ENCODE results near the gene GPR162.

The GPR162 gene

DNA sequence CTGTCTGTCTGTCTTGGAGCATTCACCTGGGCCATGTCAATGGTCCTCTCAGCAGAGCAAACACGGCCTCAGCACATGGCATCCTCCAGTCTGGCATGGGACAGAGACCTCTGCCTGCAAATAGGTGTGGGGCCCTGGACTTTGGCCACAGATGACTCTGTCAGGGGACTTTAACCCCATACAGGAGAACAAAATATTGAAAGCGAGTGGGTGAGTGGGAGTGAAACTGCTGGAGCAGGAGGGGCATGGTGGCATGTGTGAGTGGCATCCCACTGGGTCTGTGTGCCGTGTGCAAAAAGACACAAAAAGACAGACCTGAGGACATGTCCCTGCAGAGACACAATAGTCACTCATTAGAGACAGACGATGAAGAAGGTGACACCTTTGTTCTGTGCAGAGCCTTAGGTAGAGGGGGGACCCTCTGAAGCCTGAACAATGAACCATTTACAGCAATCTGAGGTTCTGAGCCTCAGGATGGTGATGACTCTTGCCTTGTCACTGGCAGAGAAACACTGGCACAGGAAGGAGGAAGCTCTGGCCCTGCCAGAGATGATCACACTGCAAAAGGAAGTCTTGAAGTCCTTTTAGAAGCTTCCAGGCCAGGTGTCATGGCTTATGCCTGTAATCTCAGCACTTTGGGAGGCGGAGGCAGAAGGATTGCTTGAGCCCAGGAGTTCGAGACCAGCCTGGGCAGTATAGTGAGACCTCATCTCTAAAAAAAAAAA, 41.8 kb upstream of the GPR162 start:
- Histone ChIP-seq H3K36me3 (ENCODE audit: insufficient read depth, low read length) (no peaks in the 10 kb centered on the region), H3K4me3 (ENCODE audit: low read depth, low read length, poor library complexity, severe bottlenecking) (no peak overlapping the region), H4K20me1 (ENCODE audit: insufficient read depth, low read length) (no peaks in the 10 kb centered on the region), H3K4me2 (ENCODE audit: low read length) (no peak overlapping the region), H3K9ac (ENCODE audit: low read length) (no peak overlapping the region), H3K9me3 (ENCODE audit: low read length) (no peaks in the 10 kb centered on the region), H2AFZ (ENCODE audit: low read length) (no peak overlapping the region), H3K79me2 (ENCODE audit: insufficient read depth, low read length) (no peaks in the 10 kb centered on the region), H3K4me1 (ENCODE audit: insufficient read depth, low read length, severe bottlenecking) (peaks cover 22% of the 10 kb centered on the region), H3K27ac (ENCODE audit: low read depth, low read length, poor library complexity, severe bottlenecking) (no peak overlapping the region), H3K27me3 (ENCODE audit: insufficient read depth, low read length) (0 out of 2 replicates have a peak, but pooled peaks cover 5% of the 10 kb centered on the region), H3F3A (ENCODE audit: insufficient read depth, low read length) (no peaks in the 10 kb centered on the region), H3K9me2 (ENCODE audit: low read depth, low read length) (no peaks in the 10 kb centered on the region)
- no peak for TF ChIP-seq EZH2 (IDR thresholded peaks at IDR 0.05; ENCODE audit: borderline replicate concordance, low read length)
- TF ChIP-seq, protein P1, sequence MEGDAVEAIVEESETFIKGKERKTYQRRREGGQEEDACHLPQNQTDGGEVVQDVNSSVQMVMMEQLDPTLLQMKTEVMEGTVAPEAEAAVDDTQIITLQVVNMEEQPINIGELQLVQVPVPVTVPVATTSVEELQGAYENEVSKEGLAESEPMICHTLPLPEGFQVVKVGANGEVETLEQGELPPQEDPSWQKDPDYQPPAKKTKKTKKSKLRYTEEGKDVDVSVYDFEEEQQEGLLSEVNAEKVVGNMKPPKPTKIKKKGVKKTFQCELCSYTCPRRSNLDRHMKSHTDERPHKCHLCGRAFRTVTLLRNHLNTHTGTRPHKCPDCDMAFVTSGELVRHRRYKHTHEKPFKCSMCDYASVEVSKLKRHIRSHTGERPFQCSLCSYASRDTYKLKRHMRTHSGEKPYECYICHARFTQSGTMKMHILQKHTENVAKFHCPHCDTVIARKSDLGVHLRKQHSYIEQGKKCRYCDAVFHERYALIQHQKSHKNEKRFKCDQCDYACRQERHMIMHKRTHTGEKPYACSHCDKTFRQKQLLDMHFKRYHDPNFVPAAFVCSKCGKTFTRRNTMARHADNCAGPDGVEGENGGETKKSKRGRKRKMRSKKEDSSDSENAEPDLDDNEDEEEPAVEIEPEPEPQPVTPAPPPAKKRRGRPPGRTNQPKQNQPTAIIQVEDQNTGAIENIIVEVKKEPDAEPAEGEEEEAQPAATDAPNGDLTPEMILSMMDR (IDR thresholded peaks at IDR 0.05; ENCODE audit: low read length) = no peak

DNA sequence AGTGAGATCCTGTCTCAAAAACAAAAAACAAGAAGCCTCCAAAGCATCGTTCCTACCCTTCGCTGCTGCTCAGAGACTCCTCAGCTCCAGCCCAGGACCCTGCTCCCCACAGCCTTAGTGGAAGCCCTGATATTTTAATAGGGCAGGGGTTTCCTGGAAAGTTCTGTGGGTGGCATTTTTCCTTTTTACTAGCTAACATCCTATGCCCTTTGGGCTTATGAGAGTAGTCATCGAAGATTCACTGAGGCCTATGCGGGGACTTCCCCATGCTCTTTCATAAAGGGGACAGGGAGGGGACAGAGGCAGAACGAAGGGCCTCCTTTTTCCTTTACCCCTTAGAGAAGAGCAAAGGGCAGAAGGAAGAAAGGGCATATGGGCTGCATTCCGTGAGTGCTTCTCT, 41.0 kb upstream of the GPR162 start:
- TF ChIP-seq, protein P1 (IDR thresholded peaks at IDR 0.05; ENCODE audit: low read length) = no peak
- no peak for TF ChIP-seq EZH2 (IDR thresholded peaks at IDR 0.05; ENCODE audit: borderline replicate concordance, low read length)
- Histone ChIP-seq H3K4me1 (ENCODE audit: insufficient read depth, low read length, severe bottlenecking) (peaks cover 22% of the 10 kb centered on the region), H2AFZ (ENCODE audit: low read length) (no peak overlapping the region), H3K79me2 (ENCODE audit: insufficient read depth, low read length) (no peaks in the 10 kb centered on the region), H3K9me3 (ENCODE audit: low read length) (no peaks in the 10 kb centered on the region), H4K20me1 (ENCODE audit: insufficient read depth, low read length) (no peaks in the 10 kb centered on the region), H3K36me3 (ENCODE audit: insufficient read depth, low read length) (no peaks in the 10 kb centered on the region), H3K9ac (ENCODE audit: low read length) (no peak overlapping the region), H3K27ac (ENCODE audit: low read depth, low read length, poor library complexity, severe bottlenecking) (no peak overlapping the region), H3F3A (ENCODE audit: insufficient read depth, low read length) (no peaks in the 10 kb centered on the region), H3K9me2 (ENCODE audit: low read depth, low read length) (no peaks in the 10 kb centered on the region), H3K4me2 (ENCODE audit: low read length) (no peak overlapping the region), H3K4me3 (ENCODE audit: low read depth, low read length, poor library complexity, severe bottlenecking) (no peak overlapping the region), H3K27me3 (ENCODE audit: insufficient read depth, low read length) (0 out of 2 replicates have a peak, but pooled peaks cover 5% of the 10 kb centered on the region)

DNA sequence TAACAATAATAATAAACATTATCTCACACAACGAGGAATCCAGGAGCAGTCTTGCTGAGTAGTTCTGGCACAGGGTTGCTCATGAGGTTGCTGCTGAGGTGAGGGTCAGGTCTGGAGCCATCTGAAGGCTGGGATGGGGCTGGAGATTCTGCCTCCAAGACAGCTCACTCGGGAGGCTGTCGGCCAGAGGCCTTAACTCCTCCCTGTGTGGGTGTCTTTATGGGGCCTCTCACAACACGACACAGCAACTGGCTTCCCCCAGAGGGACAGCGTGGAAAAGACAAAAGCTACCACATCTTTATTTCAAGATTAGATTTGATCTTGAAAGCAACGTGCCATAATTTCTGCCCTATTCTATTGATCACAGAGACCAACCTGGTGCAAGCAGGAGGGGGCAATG, 39.5 kb upstream of the GPR162 start:
- no peaks in the 10 kb centered on the region for H3K9me2 ChIP-seq (ENCODE audit: low read depth, low read length)
- H3K9ac ChIP-seq (ENCODE audit: low read length) = no peak overlapping the region
- no peak overlapping the region for H2AFZ ChIP-seq (ENCODE audit: low read length)
- peaks cover 22% of the 10 kb centered on the region for H3K4me1 ChIP-seq (ENCODE audit: insufficient read depth, low read length, severe bottlenecking)
- H3K4me2 ChIP-seq (ENCODE audit: low read length) = no peak overlapping the region
- no peak overlapping the region for H3K27ac ChIP-seq (ENCODE audit: low read depth, low read length, poor library complexity, severe bottlenecking)
- H3K27me3 ChIP-seq (ENCODE audit: insufficient read depth, low read length) = 0 out of 2 replicates have a peak, but pooled peaks cover 5% of the 10 kb centered on the region
- no peaks in the 10 kb centered on the region for H3F3A ChIP-seq (ENCODE audit: insufficient read depth, low read length)
- H3K9me3 ChIP-seq (ENCODE audit: low read length) = no peaks in the 10 kb centered on the region
- no peaks in the 10 kb centered on the region for H3K79me2 ChIP-seq (ENCODE audit: insufficient read depth, low read length)
- H3K4me3 ChIP-seq (ENCODE audit: low read depth, low read length, poor library complexity, severe bottlenecking) = no peak overlapping the region
- no peaks in the 10 kb centered on the region for H3K36me3 ChIP-seq (ENCODE audit: insufficient read depth, low read length)
- no peak for TF ChIP-seq EZH2 (IDR thresholded peaks at IDR 0.05; ENCODE audit: borderline replicate concordance, low read length)
- TF ChIP-seq, protein P1 (IDR thresholded peaks at IDR 0.05; ENCODE audit: low read length) = no peak
- no peaks in the 10 kb centered on the region for H4K20me1 ChIP-seq (ENCODE audit: insufficient read depth, low read length)

All from OCI-LY1 (cell line).